ENCODE measurements around the gene PHC2. TPM values are rescaled to one million over a fixed set of nuclear protein-coding genes. Genes with fewer than 3 reads are reported as not detected.
A peak's percentile ranks its signal among the peaks of the same experiment; 100 is the strongest.

The PHC2 gene
- total RNA-seq, 1 donor from 2014 or later, result 48.0 TPM

DNA sequence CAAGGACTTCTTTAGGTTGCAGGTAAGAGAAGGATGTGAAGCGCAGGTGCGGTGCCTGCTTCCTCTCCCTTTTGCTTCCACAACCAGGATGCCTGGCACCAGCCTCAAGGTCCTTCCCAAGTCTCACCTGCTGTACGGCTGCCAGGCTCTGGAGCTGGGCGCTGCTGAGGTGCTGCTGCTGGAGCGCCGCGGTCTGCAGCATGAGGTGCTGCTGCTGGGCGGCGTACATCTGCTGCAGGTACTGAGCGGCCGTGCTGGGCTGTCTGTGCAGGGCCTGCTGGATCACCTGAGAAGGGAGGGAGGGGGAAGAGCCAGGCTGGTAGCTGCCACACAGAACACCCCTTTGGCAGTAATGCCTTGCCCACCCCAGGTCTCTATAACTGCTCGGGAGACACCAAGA lies 58.7 kb downstream of the PHC2 start:
- DNase-seq (ENCODE audit: low spot score), result no peak

DNA sequence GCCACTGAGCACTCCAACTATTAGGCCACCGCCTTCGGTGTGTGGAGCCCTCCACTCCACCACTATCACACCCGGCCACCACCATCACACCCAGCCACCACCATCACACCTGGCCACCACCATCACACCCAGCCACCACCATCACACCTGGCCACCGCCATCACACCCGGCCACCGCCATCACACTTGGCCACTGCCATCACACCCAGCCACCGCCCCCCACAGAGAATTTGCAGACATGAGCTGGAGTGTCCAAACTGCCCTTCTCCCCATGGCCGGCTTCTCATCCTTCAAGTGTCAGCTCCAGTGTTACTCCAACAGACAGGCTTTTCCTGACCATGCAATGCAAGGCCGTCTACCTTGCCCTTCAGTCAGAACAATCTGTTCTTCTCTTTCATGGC lies 59.6 kb downstream of the PHC2 start:
- ATAC-seq, result no peak
- no peak for DNase-seq (ENCODE audit: low spot score)

More for the DNA sequence above, 58.7 kb downstream of the PHC2 start:
- ATAC-seq, result no peak

DNA sequence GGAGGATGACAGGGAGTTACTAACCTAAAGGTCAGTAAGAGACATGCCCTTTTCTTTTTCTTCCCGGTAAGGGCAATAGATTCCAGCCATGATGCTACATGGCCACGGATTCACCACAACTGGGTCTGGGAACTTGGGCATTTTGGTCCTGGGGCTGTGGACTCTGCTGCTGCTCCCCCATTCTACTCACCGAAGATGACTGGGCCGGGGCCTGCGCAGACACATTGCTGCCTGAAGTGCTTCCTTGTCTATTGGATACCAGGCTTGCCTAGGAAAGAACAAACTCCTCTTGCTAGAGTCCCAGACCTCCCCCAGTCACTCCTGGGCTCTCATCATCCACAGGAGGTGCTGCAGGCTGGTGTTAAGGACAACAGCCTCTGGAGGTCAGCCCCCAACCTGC lies 60.1 kb downstream of the PHC2 start:
- ATAC-seq, result no peak
- no peak for DNase-seq (ENCODE audit: low spot score)

DNA sequence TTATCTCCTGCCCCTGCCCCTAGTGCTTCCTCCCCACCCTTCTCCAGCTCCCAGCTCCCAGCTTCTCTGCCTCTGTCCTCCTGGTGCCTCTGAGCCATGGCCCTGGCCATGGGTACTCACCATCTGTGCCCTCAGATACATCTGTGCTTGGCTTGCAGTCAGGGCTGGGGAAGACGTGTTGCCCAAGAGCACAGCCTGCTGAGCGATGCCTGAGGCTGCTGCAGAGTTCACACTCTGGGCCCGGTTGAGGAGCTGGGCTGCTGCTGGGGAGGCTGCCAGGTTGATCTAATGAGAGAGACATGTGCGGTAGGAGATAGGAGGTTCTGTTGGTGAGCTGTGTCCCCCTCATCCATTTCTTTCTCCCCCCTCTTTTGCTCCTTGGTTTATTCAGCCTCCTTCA lies 60.6 kb downstream of the PHC2 start:
- ATAC-seq, result peak; percentile 14
- no peak for DNase-seq (ENCODE audit: low spot score)

DNA sequence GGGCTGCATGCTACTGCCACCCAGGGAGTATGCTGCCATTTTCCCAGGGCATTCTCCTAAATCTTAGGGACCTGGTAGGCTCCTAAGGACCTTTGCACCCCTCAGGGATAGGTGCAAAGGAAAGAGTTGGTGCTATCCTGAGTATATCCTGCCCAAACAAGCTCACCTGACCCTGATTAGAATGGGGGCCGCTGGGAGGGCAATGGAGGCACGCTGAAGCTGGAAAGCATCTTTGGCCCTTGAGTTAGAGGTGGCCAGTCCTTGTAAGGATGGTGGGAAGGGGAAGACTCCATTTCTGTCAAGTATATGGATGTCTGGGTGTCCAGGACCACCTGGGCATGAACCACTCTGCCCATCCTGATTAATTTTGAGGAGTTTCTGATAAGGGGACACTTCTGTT lies 61.1 kb downstream of the PHC2 start:
- ATAC-seq, result no peak
- no peak for DNase-seq (ENCODE audit: low spot score)

DNA sequence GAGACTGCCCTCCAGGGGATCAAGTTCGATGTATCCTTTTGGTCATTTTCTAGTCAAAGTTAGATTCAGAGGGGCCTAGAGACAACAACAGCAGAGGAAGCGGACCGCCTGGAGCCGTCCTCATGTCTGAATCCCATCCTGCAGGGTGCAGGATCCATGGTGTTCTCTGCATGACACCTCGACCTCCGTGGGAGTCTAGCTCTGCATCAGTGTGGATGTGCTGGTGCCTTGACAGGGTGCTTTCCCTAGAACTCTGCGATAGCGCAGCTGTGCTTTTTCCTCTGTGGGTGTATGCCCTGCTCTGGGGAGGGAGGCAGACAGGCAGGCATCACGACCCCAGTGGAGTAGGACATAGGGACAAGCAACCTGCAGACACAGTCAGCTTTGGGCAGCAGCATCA lies 61.8 kb downstream of the PHC2 start:
- DNase-seq (ENCODE audit: low spot score), result no peak
- no peak for ATAC-seq

DNA sequence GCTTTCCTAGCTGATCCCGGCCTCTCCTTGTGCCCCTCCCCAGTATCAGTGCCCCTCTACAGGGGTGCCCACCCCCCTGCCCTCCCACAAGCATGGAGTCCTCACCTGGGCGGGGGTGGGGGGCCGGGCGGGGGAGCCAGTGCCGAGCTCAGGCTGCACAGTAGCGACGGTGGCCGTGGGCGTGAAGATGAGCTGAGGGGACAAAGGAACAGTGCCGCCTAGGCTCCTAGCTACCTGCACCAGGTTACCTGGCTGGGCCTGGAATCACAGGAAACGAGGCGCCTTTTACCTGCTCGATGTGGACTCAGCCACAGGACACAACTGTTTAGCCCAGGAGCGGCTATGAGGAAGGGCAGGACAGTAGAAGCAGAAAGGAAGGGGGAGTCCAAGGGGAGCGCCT lies 62.5 kb downstream of the PHC2 start:
- ATAC-seq (no peak), DNase-seq (ENCODE audit: low spot score) (no peak)

DNA sequence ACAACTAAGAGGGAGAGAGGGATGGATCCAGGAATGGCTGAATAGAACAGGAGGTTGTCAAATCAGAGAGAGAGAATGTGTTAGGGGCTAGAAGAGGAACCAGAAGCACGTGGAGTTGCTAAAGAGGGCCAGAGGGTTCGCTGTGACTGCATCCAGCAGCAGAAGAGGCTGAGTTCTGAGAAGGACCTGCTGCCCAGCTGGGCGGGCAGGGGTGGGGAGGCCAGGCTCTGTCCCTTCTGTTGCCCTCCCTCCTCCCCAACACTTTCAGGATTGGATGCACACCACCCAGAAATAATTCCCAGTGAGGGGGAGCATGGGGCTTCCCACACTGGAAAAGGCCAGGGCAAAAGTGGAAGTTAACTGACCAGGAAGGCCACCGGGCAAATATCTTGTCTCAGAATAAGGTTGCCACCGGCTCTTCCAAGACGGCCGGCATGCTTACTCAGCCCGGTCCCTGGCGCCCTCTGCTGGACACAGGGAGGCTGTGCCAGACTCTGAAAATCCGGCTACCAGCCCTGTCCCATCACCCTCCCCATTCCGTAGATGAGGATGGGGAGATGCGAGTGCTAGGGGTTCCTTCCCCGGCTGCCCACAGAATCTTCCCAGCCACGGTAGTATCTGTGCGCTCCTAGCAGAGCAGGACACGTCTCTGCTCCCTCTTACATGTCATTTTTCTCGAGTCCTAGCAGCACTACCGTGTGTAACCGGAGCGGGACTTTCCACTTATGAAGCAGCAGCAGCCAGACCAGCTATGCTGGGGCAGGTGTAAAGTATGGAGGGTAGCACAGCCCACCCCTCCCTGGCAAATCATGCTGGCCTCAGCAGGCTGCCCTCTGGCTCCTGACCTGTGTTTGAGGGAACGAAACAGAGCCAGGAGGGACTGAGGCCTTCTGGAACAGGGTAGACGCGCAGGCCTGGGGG lies 63.1 kb downstream of the PHC2 start:
- DNase-seq (ENCODE audit: low spot score), result peak; percentile 85
- peak; percentile 97 for ATAC-seq

DNA sequence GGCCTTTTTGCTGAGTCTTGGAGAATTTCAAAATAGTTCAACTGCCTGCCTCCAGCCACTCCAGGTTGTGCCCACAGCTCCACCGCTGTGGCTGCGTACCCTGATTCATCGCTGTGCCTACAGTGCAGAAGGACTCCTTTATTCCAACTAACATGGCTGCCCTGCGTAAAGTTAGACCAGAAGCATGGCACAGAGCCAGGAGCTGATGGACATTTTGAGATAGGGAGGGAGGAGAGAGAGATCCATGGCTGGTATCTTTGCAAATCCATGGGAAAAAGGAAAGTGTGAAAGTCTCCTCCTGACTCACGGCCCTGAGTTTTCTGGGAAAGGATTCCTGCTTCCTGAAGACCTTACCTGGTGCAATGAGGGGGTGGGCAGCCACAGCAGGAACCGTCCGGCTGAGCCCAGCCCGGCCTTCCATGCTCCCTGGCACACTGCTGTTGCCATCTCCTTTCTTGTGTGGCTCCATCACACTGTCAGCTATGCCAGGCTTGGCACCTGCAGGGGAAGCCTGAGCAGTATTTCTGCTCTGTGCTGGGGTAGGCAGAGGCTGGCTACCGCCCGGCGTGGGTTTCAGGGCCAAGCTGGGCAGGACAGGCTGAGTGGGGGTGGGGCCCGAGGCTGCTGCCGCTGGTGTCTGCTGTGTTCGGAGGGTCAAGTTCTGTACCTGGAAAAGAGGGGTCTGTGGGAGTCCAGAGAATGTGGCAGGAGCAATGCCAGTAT lies 64.0 kb downstream of the PHC2 start:
- ATAC-seq, result no peak
- DNase-seq (ENCODE audit: low spot score), result no peak

DNA sequence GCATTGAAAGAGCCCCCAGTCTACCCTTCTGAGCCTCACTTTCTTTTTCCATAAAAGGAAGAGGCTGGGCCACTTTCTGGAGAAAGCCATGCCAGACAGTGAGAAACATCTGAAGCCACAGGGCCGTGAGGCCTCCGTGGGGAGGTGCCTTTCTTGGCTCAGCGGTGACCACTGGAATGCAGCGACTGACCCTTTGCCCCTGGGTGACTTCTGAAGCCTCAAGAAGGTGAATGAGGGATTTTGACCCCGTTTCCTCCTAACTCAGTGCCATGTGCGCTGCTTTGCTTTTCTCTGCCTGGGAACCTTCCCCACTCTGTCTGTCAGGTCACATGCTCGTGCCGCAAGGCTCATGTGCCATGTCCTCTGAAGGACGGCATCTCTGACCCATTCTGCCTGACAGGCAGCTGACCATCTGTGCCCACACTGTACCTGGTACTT lies 65.3 kb downstream of the PHC2 start:
- DNase-seq (ENCODE audit: low spot score) (no peak), ATAC-seq (no peak)

DNA sequence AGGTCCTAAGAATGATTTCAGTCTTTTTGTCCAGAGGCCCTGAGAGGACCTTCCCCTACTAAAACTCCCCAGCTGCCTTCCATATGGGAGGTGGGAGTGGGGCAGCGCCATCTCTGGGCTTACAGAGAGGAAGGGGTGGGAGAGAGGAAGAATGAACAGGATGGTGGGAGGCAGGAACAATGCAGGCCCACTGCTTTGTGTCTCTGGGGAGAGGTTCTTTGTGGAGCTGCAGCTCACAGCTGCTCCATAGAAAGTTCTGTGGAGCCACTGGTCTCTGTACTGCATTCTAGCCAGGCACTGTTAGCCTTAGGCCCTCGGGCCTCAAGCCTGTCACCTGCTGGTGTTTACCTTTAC lies 66.4 kb downstream of the PHC2 start:
- ATAC-seq (no peak), DNase-seq (ENCODE audit: low spot score) (no peak)

DNA sequence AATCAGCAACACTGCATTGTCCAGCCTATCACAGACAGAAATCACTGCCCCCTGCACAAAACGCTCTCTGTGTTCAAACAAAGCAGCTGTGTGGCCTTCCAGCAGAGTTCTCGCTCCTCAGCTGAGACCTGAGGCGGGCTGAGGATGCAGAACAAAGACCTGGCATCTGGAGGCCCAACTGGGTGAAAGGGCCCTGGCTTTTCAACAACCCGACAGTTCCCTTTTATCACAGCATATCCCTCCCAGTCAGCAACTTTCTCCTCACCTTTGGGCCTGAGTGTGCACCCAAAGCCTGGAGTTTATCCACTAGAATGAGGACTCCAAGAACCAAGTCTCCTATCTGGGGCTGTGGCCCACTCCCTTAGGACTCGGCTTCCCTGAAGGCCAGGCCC lies 67.4 kb downstream of the PHC2 start:
- ATAC-seq (no peak), DNase-seq (ENCODE audit: low spot score) (no peak)

DNA sequence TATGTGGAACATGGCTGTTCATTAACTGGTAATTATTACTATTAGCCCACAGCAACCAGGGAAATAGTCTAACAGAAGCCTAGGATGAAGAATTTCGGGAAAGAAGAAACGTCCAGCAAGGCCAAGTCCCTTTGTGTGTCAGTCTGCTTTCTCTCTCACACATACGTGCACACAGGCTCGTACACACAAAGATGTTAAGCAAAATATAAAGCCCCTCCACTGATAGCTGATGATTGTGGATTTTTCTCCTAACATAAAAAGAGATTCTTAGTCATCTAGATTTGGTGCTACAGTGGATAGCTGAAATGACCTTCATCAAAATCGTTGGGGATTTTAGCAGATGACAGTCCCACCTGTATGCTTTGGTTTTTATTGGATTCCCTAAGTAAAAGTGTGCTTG lies 67.9 kb downstream of the PHC2 start:
- ATAC-seq (no peak), DNase-seq (ENCODE audit: low spot score) (no peak)

DNA sequence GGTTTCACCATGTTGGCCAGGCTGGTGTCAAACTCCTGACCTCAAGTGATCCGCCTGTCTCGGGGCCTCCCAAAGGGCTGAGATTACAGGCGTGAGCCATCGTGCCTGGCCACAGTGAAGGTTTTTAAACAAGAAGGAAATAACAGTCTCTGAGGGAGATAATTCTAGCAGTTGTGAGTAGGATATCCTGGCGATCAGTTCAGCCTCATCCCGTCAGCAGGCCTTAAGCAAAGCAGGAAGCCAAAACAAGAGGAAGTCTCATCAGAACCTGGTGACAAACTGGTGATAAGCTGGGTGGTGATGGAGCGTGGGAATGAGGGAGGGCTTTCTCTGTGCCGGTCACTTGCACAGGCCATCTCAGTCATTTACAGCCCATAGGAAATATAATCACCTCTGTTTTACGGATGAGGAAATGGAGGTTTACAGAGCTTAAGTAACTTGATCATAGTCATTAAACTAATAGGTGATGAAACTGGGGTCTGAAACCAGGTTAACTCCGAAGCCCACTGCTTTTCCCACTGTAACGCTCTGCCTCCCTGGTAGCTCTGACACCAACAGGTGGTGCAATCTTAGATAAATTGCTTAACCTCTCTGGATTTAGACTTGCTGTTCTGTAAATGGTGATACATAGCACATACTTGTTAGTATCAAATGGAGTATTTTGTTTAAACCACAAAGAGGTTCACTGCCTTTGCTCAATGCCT lies 69.2 kb downstream of the PHC2 start:
- DNase-seq (ENCODE audit: low spot score) (no peak), ATAC-seq (peak; percentile 66)

DNA sequence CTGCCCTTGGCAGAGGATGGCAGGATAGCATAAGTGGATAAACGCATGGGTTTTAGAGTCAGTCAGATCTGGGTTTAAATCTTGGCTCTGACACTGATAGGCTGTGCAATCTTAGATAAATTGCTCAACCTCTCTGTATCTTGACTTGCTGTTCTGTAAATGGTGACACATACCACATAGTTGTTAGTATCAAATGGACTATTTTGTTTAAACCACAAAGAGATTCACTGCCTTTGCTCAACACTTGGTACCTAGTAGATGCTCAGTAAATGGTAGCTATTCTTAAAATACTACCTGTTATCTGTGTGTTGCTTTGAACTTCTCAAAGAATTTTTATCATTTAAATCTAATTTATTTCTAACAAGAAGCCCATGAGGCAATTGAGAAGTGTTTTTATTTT lies 70.5 kb downstream of the PHC2 start:
- ATAC-seq (no peak), DNase-seq (ENCODE audit: low spot score) (no peak)

DNA sequence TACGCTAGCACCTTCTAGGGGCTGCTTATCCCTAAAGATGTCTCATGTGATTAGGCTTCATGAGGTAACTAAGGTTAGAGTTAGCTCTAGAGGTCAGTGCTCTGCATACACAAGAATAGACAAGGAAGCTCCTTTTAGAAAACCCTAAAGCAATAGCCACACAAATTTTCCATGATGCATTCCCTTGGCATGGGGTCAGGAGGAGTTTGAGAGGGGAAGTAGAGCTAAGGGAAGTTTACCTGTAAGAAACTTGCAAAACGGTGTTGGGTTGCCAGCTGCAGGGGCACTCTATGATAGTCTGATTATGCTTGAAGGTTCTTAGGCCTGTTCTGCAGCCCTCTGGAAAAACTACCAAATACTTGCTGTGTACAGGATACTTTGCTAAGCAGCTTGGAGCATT lies 71.0 kb downstream of the PHC2 start:
- ATAC-seq (no peak), DNase-seq (ENCODE audit: low spot score) (no peak)

DNA sequence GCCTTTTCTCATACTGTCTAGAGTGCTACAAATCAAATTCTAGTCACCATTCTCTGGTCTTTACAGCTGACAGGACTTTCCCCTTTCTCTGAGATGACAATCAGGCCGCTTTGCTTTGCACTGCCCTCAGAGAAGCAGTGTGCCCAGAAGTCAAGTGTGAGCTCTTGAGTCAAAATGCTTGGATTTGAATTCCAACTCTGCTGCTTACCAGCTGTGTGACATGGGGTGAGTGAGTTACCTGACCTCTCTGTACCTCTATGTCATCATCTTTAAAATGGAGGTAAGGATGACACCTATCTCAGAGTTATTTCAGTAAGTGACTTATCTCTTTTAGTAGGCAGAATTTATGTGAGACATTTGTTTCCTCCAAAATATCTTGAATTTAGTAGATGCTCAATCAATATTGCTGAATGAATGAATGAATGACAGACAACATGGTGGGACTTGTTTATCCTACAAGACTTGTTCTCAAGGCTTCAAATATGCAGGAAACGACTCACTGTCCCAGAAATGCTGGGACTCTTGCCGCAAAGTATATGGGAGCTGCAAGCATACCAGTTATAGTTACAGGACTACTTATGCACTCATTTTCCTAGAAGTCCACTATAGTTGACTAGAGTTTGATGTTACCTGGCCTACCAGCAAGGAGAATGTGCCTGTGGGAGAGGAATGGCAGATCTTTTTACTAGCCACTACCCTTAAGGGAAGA lies 71.9 kb downstream of the PHC2 start:
- DNase-seq (ENCODE audit: low spot score) (no peak), ATAC-seq (no peak)

DNA sequence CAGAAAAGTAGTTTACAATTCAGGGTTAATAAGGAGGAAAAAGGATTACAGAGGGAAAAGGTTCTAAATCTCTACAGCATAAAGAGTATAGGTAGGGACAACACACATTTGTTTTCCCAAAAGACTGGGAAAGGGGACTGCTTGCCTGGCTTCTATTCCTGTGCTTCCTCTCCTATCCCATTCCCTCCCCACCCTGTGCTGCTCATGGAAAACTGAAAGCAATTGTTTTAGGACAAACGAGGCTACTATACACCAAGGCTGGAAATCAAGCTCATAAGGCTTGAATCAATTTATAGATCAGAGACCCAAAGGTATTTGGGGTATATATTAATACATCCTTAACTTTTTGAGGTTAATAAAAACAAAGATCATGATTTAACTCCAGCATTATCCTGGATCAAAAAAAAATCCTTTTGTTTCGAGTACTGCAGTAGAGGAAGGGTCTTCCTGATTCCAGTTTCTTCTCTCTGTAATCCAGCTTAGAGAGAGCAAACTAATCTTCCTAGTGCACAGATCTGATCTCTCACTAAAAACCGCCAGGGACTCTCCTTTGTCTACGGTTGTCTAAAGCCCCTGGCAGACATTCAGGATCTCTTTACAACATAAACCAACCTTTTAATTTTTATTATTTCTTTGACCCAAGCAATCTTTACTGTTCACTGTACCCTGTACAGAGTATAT lies 72.6 kb downstream of the PHC2 start:
- DNase-seq (ENCODE audit: low spot score), result no peak
- ATAC-seq, result no peak

DNA sequence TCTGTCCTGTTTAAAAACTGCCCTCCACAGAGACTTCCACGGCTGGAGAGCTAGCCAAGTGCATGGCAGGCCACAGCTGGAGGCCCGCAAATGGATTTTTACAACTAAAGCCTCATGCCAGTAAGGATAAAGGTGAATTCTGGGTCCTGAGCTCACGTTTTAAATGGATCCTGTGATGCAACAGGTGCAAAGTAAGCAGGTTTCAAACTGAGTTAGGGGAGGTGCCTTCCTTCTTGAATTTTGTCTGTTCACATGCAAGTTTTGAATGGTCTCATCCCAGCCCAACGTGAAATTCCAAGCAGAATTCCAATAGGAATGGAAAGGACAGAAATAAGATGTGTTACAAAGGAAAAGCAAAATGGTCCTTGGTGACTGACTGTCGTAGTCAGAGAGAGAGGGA lies 73.8 kb downstream of the PHC2 start:
- peak; percentile 28 for ATAC-seq
- DNase-seq (ENCODE audit: low spot score), result no peak

DNA sequence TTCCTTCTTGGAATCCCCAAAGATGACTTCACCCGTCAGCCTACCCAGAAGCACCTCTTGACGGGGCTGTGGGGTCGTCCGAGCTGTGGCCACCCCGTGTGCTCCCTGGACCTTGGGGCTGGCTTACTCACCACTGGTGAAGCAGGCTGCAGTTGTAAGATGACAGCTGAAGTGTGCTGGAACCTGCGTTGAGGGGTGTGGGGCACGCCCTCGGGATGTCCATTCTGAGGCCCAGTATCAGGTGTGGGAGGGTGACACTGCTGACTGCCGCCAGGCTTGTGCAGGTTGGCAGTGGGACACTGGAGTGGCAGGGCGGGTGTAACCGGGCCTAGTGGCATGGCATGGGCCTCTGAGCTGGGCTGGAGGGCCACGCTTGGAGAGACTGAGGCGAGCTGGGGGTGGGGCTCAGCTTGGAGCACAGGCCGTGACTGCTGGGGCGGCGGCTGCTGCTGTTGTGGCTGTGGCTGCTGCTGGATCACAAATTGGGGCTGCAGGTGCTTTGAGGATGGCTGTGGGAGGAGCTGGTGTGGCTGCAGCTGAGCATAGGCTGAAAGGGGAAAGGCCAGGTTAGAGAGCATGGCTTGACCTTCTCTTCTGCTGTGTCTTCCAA lies 76.1 kb downstream of the PHC2 start:
- no peak for ATAC-seq
- DNase-seq (ENCODE audit: low spot score), result no peak
